Left kidney (tissue), 2 donors: ENCODE data around the gene SNX15. TPM values are rescaled to one million over a fixed set of nuclear protein-coding genes. Genes with fewer than 3 reads are reported as not detected.

Experiments
- DNase-seq: peaks from one replicate; pipeline ENCODE4 v3.0.0-alpha.2; 2013
- polyA plus RNA-seq: library from polyadenylated mRNA; unstranded; fragments of 120-200 nt; gene quantifications from one replicate; pipeline ENCODE4 v1.2.1, GENCODE V29; 2013; ENCODE audit not compliant: insufficient read length

SNX15 gene
- polyA plus RNA-seq, 1 donor, result 22.3 TPM

DNA sequence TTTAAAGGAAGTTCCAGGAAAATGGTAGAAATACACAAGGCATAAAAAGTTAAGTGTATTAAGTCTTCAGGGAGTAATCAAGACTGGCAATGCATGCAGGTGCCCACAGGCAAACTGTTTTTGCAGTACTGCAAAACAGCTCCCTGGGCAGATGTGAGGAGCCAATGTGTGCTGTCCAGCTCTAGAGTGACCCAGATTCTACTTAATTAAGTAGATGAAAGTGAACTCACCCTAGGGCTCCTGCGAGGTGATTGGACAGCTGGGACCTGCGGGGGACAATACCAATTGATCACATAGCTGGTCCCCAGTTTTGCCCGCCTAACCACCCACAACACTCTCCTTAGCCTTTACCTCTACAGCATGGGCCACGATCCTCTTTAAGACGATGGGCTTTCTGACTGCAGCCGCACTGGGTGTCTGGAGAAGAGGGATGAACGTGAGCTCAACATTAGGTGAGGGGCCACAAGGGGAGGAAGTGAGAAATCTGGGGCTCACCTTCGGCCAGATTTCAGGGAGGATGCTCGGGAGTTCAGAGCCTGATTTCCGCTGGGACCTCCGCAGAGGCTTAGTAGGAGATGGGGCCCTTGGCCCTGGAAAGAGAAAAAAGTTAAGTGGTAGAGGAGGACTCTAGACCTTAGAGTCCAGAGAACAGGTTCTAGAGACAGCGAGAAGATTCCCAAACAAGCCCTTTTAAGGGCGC is 56.0 kb downstream of the SNX15 start:
- no peak for DNase-seq

DNA sequence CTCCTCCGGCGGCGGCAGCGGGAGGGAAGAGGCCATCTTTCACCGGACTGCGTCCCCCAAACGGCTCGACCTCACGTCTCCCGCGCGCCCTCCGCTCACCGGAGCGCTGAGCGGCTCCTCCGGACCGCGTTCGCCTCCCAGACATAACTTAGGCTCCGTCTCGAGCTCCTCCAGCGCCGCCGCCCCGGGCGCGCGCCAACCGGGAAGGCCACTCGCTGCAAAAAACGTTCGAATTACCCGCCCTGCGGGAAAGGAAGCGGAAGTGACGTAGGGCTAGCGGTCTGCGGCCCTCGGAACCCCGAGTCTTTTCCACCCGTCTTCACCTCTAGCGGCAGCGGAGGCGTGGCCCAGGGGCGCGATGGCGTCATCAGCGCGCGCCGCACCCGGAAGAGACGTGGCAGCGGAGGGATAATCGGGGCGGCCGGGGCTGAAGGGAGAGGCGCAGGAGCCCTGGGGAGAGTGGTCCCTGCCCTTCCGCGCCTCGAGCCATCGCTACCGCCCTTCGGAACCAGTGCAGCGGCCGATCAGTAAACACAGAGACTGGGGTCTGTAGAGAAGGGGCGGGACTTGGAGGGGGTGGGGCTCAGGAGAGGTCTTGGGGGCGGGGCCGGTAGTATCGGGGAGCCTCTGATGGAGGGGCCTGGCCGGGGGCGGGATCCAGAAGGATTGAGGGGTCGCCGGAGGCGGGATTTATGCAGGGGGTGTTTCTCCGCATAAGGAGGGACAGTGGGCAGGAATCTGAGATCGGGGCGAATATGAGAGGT is 56.8 kb downstream of the SNX15 start, which contains the start of the genes CDCA5 and ZFPL1:
CDCA5 (minus strand) TSS at position 207 of the 764 bp plus-strand sequence; CDS start at position 145, 62 bp downstream.
ZFPL1 (plus strand) TSS at position 389 of the 764 bp plus-strand sequence. CDS start 477 bp downstream, outside the sequence.
- DNase-seq, result peak; percentile 96

GRCh38 chr11:65084598-65085375 is 57.5 kb downstream of the SNX15 start:
- DNase-seq, result no peak

GRCh38 chr11:65085446-65085845 is 58.2 kb downstream of the SNX15 start:
- DNase-seq, result no peak

- no peak for DNase-seq
Observed at GRCh38 chr11:65086809-65087208, 59.6 kb downstream of the SNX15 start.

- no peak for DNase-seq
Observed at GRCh38 chr11:65087216-65087615, 60.0 kb downstream of the SNX15 start.

DNA sequence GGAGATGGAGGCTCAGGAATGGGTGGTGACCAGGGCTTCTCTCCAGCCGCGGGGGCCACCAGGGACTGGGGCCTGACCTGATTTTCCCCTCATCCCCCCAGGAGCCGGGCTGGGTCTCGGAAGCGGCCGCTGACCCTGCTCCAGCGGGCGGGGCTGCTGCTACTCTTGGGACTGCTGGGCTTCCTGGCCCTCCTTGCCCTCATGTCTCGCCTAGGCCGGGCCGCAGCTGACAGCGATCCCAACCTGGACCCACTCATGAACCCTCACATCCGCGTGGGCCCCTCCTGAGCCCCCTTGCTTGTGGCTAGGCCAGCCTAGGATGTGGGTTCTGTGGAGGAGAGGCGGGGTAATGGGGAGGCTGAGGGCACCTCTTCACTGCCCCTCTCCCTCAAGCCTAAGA is 60.6 kb downstream of the SNX15 start:
- DNase-seq, result no peak

DNA sequence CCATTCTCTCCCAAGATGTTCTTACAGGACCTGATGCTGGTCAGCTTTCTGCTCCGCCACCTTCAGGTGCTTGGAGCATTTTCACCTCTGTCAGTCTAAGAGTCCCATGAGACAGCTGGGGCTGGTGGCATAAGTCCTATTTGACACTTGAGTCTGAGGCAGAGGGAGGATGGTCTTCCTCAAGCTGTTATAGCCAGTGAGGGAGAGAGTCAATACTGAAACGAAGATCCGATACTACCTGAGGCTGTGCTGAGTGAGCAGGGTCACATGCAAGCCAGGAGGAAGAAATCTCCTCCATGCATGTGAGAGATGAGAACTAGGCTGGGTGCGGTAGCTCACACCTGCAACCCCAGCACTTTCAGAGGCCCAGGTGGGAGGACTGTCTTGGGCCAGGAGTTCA is 62.4 kb downstream of the SNX15 start:
- DNase-seq, result no peak

Other genes with a start within 250 kb of the SNX15 start
- 520 TPM for gene SF1, start 248.9 kb upstream of the SNX15 start, polyA plus RNA-seq
- 17.4 TPM for gene MAP4K2, start 224.2 kb upstream of the SNX15 start, polyA plus RNA-seq
- gene MEN1, start 216.9 kb upstream of the SNX15 start, polyA plus RNA-seq, result 36.6 TPM
- gene CDC42BPG, start 182.8 kb upstream of the SNX15 start, polyA plus RNA-seq, result 5.4 TPM
- 56.5 TPM for gene EHD1, start 148.8 kb upstream of the SNX15 start, polyA plus RNA-seq
- gene ATG2A, start 110.2 kb upstream of the SNX15 start, polyA plus RNA-seq, result 16.4 TPM
- gene PPP2R5B, start 102.8 kb upstream of the SNX15 start, polyA plus RNA-seq, result 18.5 TPM
- gene GPHA2, start 91.5 kb upstream of the SNX15 start, polyA plus RNA-seq, result 2.6 TPM
- 0.88 TPM for gene MAJIN, start 55.3 kb upstream of the SNX15 start, polyA plus RNA-seq
- 3.2 TPM for gene BATF2, start 30.5 kb upstream of the SNX15 start, polyA plus RNA-seq
- gene ARL2, start 13.3 kb upstream of the SNX15 start, polyA plus RNA-seq, result 45.6 TPM
- 10.4 TPM for gene SAC3D1, start 13.8 kb downstream of the SNX15 start, polyA plus RNA-seq
- gene NAALADL1, start 31.1 kb downstream of the SNX15 start, polyA plus RNA-seq, result 10.0 TPM
- gene CDCA5, start 56.6 kb downstream of the SNX15 start, polyA plus RNA-seq, result 23.1 TPM
- 26.0 TPM for gene ZFPL1, start 56.8 kb downstream of the SNX15 start, polyA plus RNA-seq
- 93.3 TPM for gene VPS51, start 68.8 kb downstream of the SNX15 start, polyA plus RNA-seq
- 63.8 TPM for gene TM7SF2, start 84.4 kb downstream of the SNX15 start, polyA plus RNA-seq
- gene ZNHIT2, start 90.3 kb downstream of the SNX15 start, polyA plus RNA-seq, result 4.8 TPM
- 474 TPM for gene FAU, start 94.7 kb downstream of the SNX15 start, polyA plus RNA-seq
- gene MRPL49, start 94.9 kb downstream of the SNX15 start, polyA plus RNA-seq, result 52.6 TPM
- gene SYVN1, start 107.1 kb downstream of the SNX15 start, polyA plus RNA-seq, result 47.1 TPM
- not detected for gene SPDYC, start 142.8 kb downstream of the SNX15 start, polyA plus RNA-seq
- gene CAPN1, start 154.5 kb downstream of the SNX15 start, polyA plus RNA-seq, result 86.6 TPM
- gene POLA2, start 234.5 kb downstream of the SNX15 start, polyA plus RNA-seq, result 35.0 TPM